H9 (cell line): ENCODE results near the gene PLIN4. TPM values are rescaled to one million over a fixed set of nuclear protein-coding genes. Genes with fewer than 3 reads are reported as not detected.

Source experiments
- DNase-seq: peaks from one replicate; pipeline ENCODE4 v3.0.0-alpha.2; 2017
- H2AFZ ChIP-seq: one replicate; pipeline ENCODE4 v1.6.1; 2013; ENCODE audit warnings: mild to moderate bottlenecking, low read length, control low read depth, moderate library complexity
- H2AK5ac ChIP-seq: 2 replicates; pipeline ENCODE4 v1.6.1; 2013; ENCODE audit warnings: low read length, control low read depth, mixed read lengths; ENCODE audit not compliant: insufficient read length
- H2BK120ac ChIP-seq: one replicate; pipeline ENCODE4 v1.6.1; 2013; ENCODE audit warnings: low read depth, mild to moderate bottlenecking, low read length, control low read depth, inconsistent platforms; ENCODE audit not compliant: poor library complexity, severe bottlenecking
- H2BK12ac ChIP-seq: 2 replicates; pipeline ENCODE4 v1.6.1; 2013; ENCODE audit warnings: low read length, control low read depth, mixed read lengths, low read depth; ENCODE audit not compliant: insufficient read length
- H2BK15ac ChIP-seq: 2 replicates; pipeline ENCODE4 v1.6.1; 2013; ENCODE audit warnings: low read depth, low read length, control low read depth
- H2BK20ac ChIP-seq: one replicate; pipeline ENCODE4 v1.6.1; 2013; ENCODE audit warnings: low read depth, mild to moderate bottlenecking, low read length, control low read depth, inconsistent platforms; ENCODE audit not compliant: poor library complexity, severe bottlenecking
- H2BK5ac ChIP-seq: 2 replicates; pipeline ENCODE4 v1.6.1; 2013; ENCODE audit warnings: low read length, control low read depth, mixed read lengths; ENCODE audit not compliant: insufficient read length
- H3K14ac ChIP-seq: 2 replicates; pipeline ENCODE4 v1.6.1; 2013; ENCODE audit warnings: low read length, control low read depth; ENCODE audit not compliant: insufficient read depth
- H3K18ac ChIP-seq: 2 replicates; pipeline ENCODE4 v1.6.1; 2013; ENCODE audit warnings: low read depth, mild to moderate bottlenecking, mixed read lengths, low read length, control low read depth; ENCODE audit not compliant: insufficient read length
- H3K23ac ChIP-seq: 2 replicates; pipeline ENCODE4 v1.6.1; 2013; ENCODE audit warnings: low read length, control low read depth, mixed read lengths, low read depth; ENCODE audit not compliant: insufficient read length
- H3K23me2 ChIP-seq: 2 replicates; pipeline ENCODE4 v1.6.1; 2013; ENCODE audit warnings: low read depth, mild to moderate bottlenecking, mixed read lengths, low read length, control low read depth; ENCODE audit not compliant: insufficient read length, poor library complexity, severe bottlenecking
- H3K27ac ChIP-seq: 2 replicates; pipeline ENCODE4 v1.5.1; 2013; ENCODE audit warnings: low read length, control low read depth, mixed read lengths, low read depth; ENCODE audit not compliant: insufficient read length
- H3K27me3 ChIP-seq: 2 replicates; pipeline ENCODE4 v1.6.1; 2013; ENCODE audit warnings: low read length, control low read depth, inconsistent platforms; ENCODE audit not compliant: insufficient read depth
- H3K4ac ChIP-seq: 2 replicates; pipeline ENCODE4 v1.6.1; 2013; ENCODE audit warnings: low read depth, mild to moderate bottlenecking, control low read depth, inconsistent platforms, low read length, moderate library complexity
- H3K4me1 ChIP-seq: 2 replicates; pipeline ENCODE4 v1.6.1; 2013; ENCODE audit warnings: low read length, control low read depth, inconsistent platforms; ENCODE audit not compliant: insufficient read depth
- H3K4me2 ChIP-seq: 2 replicates; pipeline ENCODE4 v1.6.1; 2013; ENCODE audit warnings: low read length, control low read depth, mixed read lengths; ENCODE audit not compliant: insufficient read length, insufficient read depth
- H3K56ac ChIP-seq: 2 replicates; pipeline ENCODE4 v1.6.1; 2013; ENCODE audit warnings: low read depth, mild to moderate bottlenecking, mixed read lengths, low read length, control low read depth; ENCODE audit not compliant: insufficient read length
- H3K79me1 ChIP-seq: 2 replicates; pipeline ENCODE4 v1.6.1; 2013; ENCODE audit warnings: low read depth, mild to moderate bottlenecking, moderate library complexity, low read length, control low read depth, inconsistent platforms; ENCODE audit not compliant: insufficient read depth, poor library complexity, severe bottlenecking
- H3K79me2 ChIP-seq: 2 replicates; pipeline ENCODE4 v1.6.1; 2013; ENCODE audit warnings: low read length, control low read depth, inconsistent platforms; ENCODE audit not compliant: insufficient read depth
- H3K9ac ChIP-seq: 2 replicates; pipeline ENCODE4 v1.6.1; 2013; ENCODE audit warnings: low read length, control low read depth, mixed read lengths; ENCODE audit not compliant: insufficient read length; ENCODE audit errors: extremely low read depth
- H3K9me3 ChIP-seq: one replicate; pipeline ENCODE4 v1.6.1; 2013; ENCODE audit warnings: low read depth, low read length, inconsistent platforms; ENCODE audit not compliant: control insufficient read depth
- H3T11ph ChIP-seq: one replicate; pipeline ENCODE4 v1.6.1; 2013; ENCODE audit warnings: mild to moderate bottlenecking, low read length, control low read depth, inconsistent platforms
- H4K20me1 ChIP-seq: one replicate; pipeline ENCODE4 v1.6.1; 2013; ENCODE audit not compliant: control insufficient read depth, insufficient read length, insufficient read depth
- H4K5ac ChIP-seq: 2 replicates; pipeline ENCODE4 v1.6.1; 2013; ENCODE audit warnings: low read depth, mild to moderate bottlenecking, mixed read lengths, low read length, control low read depth; ENCODE audit not compliant: insufficient read length
- H4K8ac ChIP-seq: replicated peaks from 2 replicates; pipeline ENCODE4 v1.6.1; 2013; ENCODE audit warnings: low read length, control low read depth, mixed read lengths, low read depth; ENCODE audit not compliant: insufficient read length
- H4K91ac ChIP-seq: 2 replicates; pipeline ENCODE4 v1.6.1; 2013; ENCODE audit warnings: low read depth, mild to moderate bottlenecking, moderate library complexity, mixed read lengths, low read length, control low read depth; ENCODE audit not compliant: insufficient read length
- H3K27ac Mint-ChIP-seq, 3 experiments: 2 replicates in 2 of 3; 3 replicates in 1 of 3; pipeline ENCODE4 v1.8.0; 2020 to 2021; ENCODE audit warnings: mixed read lengths in 3 of 3, mild to moderate bottlenecking in 1 of 3, moderate library complexity in 1 of 3
- H3K27me3 Mint-ChIP-seq: 2 replicates; pipeline ENCODE4 v1.8.0; 2021; ENCODE audit warnings: low read depth, mild to moderate bottlenecking, moderate library complexity, mixed read lengths
- H3K36me3 Mint-ChIP-seq, 3 experiments: 2 replicates in 2 of 3; 3 replicates in 1 of 3; pipeline ENCODE4 v1.8.0; 2020 to 2021; ENCODE audit warnings: low read depth in 3 of 3, mixed read lengths in 3 of 3; ENCODE audit not compliant: insufficient read depth in 1 of 3
- H3K4me1 Mint-ChIP-seq, 2 experiments: 2 replicates each; pipeline ENCODE4 v1.8.0; 2020; ENCODE audit warnings: mixed read lengths in 2 of 2
- H3K4me3 Mint-ChIP-seq, 2 experiments: 2 replicates in 1 of 2; 3 replicates in 1 of 2; pipeline ENCODE4 v1.8.0; 2020 to 2021; ENCODE audit warnings: mild to moderate bottlenecking in 2 of 2, mixed read lengths in 2 of 2, moderate library complexity in 1 of 2
- H3K9me3 Mint-ChIP-seq, 2 experiments: 2 replicates in 1 of 2; 3 replicates in 1 of 2; pipeline ENCODE4 v1.8.0; 2020; ENCODE audit warnings: mild to moderate bottlenecking in 2 of 2, mixed read lengths in 2 of 2, moderate library complexity in 1 of 2
- CTCF ChIP-seq: fragments of 200-600 bp; sonication (generic); conservative IDR thresholded peaks from 3 replicates; pipeline ENCODE4 v1.8.0; 2021; ENCODE audit warnings: antibody characterized with exemption, mild to moderate bottlenecking
- whole genome bisulfite sequencing: extraction: QIAGEN DNeasy Blood & Tissue Kit; methylation state at CpG from one replicate; pipeline ENCODE4 v1.1.7; 2013; ENCODE audit warnings: missing lambda C conversion rate, low lambda C conversion rate, mixed read lengths; ENCODE audit not compliant: insufficient read length; ENCODE audit errors: extremely low coverage; 5-methylcytosine and 5-hydroxymethylcytosine counted together
- total RNA-seq: library from RNA; stranded (reverse); gene quantifications from 2 replicates; pipeline ENCODE4 v1.2.1, GENCODE V29; 2021

Gene PLIN4
- total RNA-seq, 1 experiment from 2014 or later, result 1.1 TPM

GRCh38 chr19:4539693-4540581 lies 21.7 kb upstream of the PLIN4 start, which contains the start of gene LRG1:
Gene LRG1 (minus strand): TSS chr19:4540036. CDS start chr19:4540013, 23 bp downstream.
- Histone ChIP-seq H3K9ac (no peak within 1 kb of the TSS), H3K23me2 (peaks cover 1% of the 10 kb centered on the region), H3T11ph (no peak within 1 kb of the TSS), H3K18ac (no peak within 1 kb of the TSS), H3K4me2 (no peak within 1 kb of the TSS), H2BK20ac (no peak within 1 kb of the TSS), H4K20me1 (no peaks in the 10 kb centered on the region), H3K23ac (no peak within 1 kb of the TSS), H4K91ac (no peak within 1 kb of the TSS), H2BK120ac (no peak within 1 kb of the TSS), H3K4me1 (no peaks in the 10 kb centered on the region), H3K56ac (no peak within 1 kb of the TSS), H2AK5ac (no peak within 1 kb of the TSS), H4K5ac (no peak within 1 kb of the TSS), H2AFZ (no peak within 1 kb of the TSS), H3K27ac (no peak within 1 kb of the TSS), H3K27me3 (no peaks in the 10 kb centered on the region), H2BK12ac (no peak within 1 kb of the TSS), H2BK5ac (no peak within 1 kb of the TSS), H3K79me1 (no peaks in the 10 kb centered on the region), H3K14ac (peak within 1 kb of the TSS; percentile 25; the same call in 1 of the 2 replicates), H3K9me3 (no peaks in the 10 kb centered on the region), H3K4ac (no peak within 1 kb of the TSS), H2BK15ac (no peak within 1 kb of the TSS), H3K79me2 (no peaks in the 10 kb centered on the region), H4K8ac (no peak within 1 kb of the TSS)
- no CpG with 5 or more reads among the region's 14 CpGs for WGBS
- Mint-ChIP-seq H3K9me3 (peaks cover 0 to 4% of the 10 kb centered on the region in 2 experiments; a peak in 2 of 5 replicates), H3K4me3 (peak within 1 kb of the TSS in 1 of 2 experiments; percentile 2; a peak in 2 of 5 replicates), H3K36me3 (no peaks in the 10 kb centered on the region), H3K27me3 (peaks cover 28% of the 10 kb centered on the region), H3K4me1 (peaks cover 6 to 13% of the 10 kb centered on the region in 2 experiments), H3K27ac (peak within 1 kb of the TSS in 1 of 3 experiments; percentile 88; a peak in 2 of 7 replicates)
- TF ChIP-seq CTCF, result no peak
- DNase-seq, result no peak
